NCI-H524 treated with DMSO at 0.1 percent for 48 hours (cell line): ENCODE data around the gene EEFSEC.

Experiments used
- DNase-seq: peaks from one replicate; lab custom pipeline; 2025; lab: John Stamatoyannopoulos, UW

EEFSEC gene

DNA sequence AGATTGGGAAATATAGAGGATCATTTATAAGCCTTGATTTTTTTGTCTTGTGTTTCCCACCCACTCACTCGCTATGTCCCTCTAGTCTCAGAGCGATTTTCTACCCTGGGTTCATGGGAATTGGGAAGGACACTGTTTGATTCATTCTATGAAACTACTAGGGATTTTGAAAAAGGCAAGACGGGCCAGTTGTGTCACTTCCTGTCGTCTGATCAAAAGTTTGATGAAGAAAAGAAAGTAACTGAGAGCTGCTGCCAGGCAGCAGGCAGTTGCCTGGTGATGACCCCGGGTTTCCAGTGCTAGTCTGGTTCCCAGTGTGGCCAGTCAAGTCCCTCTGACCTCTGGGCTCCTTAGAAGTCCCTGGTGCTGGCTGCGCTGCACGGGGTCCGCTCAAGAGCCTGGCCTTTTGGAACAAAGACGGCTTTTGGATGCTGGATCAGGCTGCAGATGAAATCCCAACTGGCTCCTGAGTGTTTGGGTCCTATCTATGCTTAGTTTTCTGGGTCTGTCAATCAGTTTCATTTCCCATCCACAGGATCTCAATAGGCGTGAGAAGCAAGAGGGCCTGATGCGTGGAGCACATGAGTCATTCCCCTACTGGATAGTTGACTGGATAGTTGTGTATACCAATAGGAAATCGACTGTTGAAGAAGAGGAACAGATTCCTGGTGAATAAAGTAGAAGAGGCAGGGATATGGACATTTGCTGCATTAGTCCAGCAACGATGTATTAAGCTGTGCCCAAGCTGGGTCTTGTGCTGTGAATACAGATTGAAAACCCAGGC, 89.7 kb downstream of the EEFSEC start:
- DNase-seq, result no peak

DNA sequence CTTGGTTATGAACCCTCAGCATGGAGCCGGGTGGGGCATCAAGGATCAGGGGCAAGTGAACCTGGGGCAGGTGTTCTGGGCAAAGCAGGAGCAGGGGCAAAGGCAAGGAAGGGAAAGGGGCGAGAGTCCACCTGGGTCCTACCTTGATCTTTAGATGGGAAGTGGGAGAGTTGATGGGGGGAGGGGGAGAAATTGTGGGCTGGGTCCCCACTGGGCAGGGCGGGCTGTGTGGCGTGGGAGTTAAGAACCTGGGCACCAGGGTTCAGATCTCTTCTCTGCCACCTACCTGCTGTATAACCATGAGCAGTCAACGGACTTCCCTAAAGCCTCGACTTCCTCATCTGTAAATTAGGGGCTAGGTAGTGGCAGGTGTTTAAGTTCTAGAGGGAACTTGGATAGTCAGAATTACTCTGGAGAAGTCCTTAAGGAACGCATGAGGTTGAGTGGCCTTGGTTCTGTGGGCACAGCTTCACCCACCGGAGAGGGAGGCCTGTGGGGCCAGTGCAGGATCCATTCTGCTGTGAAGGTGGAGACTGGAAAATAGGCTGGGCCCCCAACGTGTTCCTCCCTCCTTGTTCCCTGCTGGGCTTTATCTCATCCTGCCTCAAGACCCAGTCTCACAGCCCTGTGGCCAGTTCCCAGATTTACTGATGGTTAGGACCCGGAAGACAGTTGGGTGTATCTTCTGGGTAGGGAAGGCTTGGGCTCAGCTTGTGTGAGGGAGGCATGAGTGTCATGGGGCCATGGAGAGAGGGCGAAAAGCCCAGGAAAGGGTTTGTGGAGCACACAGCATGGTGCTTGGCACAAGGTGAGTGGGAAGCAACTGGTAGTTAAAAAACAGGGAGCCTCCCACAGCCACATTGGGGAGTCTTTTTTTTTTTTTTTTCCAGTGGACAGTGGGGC, 90.6 kb downstream of the EEFSEC start:
- DNase-seq, result no peak

DNA sequence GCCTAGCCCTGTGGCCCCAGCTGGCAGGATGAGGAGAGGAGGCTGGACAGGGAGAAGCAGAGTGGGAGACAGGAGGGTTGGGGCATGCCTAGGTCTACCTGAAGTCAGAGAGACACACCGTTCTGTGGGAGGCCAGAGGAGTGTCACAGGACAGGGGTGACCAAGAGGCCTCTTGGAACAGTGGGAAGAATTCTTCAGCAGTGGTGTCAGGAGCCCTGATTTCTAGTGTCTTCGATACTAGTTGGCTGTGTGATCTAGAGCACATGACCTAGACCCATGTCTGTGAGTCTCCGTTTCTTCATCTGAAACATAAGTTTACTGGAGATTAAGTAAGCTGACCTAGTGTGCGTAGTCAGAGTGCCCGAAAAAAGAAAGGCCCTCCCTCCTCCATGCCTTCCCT, 92.2 kb downstream of the EEFSEC start:
- DNase-seq, result no peak

DNA sequence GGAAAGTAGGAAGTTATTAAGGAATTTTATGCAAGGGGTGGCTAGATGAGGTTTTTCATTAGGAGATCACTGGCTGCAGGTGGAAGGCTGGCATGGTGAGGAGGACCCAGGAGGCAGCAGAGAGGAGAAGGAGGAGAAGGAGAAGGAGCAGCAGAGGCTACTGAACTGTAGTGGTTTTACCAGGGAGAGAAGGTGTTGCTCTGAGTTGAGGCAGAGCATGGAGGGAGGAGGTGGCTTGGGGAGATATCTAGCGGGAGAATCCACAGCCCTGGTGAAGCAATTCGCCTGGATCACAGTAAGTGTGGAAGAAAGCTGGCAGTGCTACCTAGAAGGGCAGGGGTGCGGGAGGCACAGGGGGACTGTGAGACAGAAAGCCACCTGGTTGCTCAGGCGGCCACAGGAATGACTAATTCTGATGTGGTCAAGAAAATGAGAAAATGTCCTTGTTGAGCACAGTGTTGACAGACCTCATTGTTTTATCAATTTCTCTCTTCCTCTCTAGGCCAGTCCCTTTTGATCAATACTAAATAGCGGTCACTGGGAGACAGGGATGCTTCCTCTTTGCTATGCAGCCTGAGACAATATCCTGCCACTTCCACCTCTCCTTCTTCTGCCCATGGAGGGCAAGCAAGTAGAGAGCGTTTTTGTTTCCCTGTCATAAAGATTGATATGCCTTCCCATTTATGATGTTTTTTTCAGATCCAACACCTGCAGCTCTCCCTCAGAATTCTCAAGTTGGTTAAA, 94.6 kb downstream of the EEFSEC start:
- DNase-seq, result no peak

DNA sequence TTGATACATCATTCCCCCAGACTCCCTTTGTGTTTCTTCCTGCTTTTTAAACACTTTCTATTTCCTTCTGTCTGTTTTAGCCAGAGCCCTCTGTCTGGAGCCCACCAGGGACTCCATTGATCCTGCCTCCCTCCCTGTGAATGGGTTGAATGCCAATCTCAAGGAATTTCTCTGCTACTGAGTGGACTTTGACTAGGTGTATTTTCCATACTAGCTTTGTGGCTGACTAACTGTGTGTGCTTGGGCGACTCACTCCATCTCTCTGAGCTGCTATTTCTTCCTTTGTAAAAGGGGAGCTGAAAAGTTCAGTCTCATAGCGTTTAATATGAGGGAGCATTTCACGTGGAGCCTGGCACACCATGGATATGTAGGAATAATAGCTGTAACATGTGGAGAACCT, 98.8 kb downstream of the EEFSEC start:
- DNase-seq, result no peak

DNA sequence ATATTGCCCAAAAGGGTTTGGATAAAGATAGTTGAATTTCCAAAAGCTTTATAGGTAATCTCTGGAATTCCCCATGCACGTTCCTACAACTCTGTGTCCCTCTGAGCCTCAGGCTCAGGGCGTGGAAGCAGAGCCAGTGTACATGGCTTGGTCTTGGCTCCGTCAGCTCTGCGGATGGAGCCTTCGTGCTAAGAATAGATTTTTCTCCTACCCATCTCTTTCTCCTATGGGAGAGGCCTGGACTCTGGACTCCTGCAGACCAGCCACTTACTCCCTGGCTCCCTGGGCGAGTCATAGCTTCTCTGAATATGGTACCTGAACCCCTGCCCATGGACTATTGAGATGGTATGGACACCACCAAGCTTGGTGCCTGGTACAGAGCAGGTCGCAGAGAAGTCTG, 99.9 kb downstream of the EEFSEC start:
- no peak for DNase-seq

DNA sequence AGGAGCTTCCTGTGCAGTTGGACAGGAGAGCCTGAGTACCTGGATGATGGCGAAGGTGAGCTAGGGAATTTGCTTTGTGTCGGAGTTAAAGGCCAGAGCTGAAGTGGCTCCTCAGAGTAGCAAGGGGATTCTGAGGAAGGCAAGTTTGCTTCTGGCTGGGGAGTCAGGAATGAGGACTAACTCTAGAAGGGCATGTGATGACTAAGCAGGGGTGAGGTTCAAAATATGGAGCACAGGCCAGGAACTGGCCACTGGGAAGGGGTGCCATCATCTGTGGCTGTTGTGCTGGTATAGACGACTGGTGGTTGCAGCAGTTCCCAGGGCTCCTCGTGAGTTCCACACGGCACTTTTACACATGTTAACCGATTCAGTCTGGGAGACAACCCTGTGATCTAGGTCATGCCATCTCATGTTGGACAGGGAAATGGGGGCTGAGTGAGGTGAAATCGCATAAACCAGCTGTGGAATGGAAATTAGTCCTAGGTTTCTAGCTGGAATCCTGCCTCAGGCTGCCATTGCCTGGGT, 100.8 kb downstream of the EEFSEC start:
- no peak for DNase-seq

DNA sequence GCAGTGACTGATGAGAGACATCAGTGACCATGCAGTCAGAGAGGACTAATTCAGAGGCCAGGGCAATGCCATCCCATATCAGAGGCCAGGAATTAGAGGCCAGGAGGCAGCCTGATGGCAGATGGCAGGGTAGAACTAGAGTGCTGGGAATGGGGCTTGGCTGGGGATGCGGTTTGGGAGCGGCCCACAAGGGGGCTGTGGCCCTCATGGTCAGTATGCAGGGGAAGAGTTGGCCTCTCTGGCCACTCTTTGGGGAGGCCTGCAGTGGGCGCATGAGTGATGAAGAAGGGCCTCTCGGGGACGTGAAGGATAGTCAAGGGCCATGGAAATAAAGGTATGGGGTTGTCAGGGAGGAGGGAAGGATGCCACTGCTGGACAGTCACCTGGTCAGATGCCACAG, 101.7 kb downstream of the EEFSEC start:
- no peak for DNase-seq

DNA sequence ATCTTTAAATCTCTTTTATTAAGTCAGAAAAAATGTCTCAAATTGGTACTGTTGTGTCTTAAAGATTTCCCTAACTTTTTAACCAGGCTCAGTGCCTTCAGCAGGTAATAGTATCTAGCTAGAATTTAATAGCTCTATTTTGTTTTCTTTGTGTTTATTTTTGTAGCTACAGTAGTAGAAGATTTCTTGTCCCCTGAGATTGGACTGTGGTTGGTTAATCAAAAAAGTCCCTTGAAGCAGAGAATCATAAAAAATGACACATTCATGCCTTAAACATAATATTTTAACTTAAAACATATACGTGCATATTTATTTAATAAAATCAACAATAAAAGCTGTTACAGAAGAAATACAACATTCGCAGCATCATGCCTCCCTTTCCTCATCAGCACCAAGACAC, 102.8 kb downstream of the EEFSEC start:
- DNase-seq, result no peak

DNA sequence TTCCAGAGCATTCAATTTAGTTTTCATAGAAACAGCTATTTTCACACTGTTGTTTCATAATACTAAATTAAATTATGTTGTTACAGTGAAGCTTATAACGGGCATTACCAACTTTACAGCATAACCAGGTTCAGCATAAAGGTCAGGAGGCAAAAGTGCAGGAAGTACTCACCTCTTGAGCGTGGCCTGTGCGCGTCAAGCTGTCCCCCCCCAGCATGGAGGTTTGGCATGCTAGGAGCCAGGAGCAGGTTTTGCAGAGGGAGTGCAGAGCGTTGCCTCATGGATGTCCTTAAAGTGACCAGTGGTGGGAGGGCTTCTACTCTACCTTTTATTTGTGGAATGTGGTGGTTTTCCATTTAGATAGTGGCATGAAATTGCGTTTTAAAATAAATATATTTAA, 104.4 kb downstream of the EEFSEC start:
- no peak for DNase-seq

DNA sequence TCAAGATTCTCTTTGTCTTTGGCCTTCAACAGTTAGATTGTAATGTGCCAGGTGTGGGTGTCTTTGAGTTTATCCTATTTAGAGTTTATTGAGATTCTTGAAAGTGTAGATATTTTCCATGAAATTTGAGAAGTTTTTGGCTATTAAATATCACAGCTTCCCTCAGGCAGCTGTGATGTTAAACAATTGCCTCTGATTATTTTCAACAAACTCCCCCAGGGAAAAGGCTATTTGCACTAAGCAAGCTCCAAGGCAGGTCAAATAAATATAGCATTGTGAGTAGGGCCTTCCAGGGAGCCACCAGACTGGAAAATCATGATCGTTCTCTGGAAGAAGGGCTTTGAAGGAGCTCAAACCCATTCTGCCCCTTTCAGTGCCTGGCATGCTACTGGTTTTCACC, 107.0 kb downstream of the EEFSEC start:
- no peak for DNase-seq

DNA sequence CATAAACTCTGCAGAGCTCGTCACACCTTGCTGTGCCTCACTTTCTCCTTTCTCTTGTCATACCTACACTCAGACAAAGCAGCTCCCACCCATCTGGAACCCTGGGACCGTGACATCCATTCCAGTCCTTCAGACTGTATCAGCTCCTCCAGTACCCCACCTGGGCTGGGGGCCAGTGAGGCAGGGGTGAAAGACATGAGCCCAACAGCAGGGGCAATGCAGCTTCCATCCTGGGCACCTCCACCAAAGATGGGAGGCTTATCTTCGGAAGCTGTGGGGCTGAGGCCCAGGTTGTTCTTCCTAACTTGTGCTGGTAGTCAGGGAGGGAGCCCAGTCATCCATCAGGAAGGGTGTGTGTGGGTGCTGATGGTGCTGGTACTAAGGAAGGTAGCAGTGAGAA, 109.2 kb downstream of the EEFSEC start:
- no peak for DNase-seq

DNA sequence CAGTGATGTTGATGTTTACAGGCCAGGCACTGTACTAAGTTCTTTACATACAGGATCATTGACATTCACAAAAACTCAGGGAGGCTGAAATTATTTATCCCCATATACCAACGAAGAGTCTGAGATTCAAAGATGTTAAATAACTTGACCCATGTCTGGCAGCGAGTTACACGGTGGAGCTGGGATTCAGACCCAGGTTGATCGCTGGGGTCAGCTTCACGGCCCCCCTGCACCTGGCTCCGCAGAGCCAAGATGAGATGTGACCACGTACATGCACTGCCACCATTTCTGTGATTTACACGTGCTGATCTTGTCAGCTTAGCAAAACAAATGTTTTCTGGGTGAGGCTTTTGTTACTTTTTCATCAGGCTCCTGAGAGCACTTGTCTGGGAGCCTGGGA, 109.8 kb downstream of the EEFSEC start:
- no peak for DNase-seq

DNA sequence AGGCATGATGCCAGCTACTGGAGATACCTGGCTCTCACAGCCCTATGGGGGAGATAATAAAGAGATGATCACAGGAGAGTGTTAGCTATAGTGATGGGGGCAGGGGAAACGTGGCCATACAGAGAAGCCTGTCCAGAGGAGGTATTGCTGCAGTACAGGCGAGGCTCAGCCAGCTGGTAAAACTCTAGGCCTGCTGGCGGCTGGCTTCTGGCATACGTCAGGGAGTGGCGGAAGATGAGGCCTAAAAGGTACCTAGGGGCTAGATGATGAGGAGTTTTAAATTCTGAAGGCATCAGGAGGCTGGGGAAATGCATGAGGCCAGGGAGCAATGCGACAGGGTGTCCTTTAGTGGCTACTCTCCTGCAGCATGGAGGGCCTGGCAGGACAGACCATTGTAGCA, 110.7 kb downstream of the EEFSEC start:
- DNase-seq, result no peak

DNA sequence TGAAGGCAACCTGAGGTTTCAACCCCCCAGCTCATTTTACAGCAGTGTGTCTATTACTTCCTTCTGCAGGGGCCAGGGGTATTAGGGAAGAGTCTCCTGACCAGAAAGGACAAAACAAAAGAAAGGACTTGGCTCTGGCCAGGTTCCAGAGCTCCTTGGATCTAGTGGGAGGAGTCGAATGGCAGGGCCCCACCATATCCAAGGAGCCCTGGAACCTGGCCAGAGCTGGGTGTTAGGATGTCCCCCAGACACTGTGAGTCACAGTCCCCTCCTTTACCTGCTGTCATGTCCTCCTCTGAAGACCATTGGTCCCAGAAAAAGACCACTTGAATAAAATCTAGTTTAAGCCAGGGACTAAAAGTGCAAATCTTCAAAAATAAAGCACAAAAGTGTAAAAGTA, 113.2 kb downstream of the EEFSEC start:
- no peak for DNase-seq

DNA sequence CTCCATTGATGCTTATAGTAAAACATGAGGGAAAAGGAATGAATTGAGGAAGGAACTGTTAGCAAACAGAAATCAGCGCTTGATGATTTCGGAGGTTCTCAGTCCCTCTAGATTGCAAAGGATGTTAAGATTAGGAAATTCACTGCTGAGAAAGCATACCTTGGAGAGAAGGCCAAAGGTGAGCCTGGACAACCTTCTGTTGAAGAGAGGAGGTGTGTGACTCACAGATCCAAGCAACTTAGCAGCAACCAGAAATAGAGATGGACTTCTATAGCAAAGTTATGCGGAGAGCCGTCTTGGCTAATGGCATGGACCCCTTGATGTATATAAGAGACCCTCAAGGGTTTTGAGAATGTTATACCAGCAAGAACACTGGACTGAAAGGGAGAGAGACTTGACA, 114.3 kb downstream of the EEFSEC start:
- DNase-seq, result no peak

DNA sequence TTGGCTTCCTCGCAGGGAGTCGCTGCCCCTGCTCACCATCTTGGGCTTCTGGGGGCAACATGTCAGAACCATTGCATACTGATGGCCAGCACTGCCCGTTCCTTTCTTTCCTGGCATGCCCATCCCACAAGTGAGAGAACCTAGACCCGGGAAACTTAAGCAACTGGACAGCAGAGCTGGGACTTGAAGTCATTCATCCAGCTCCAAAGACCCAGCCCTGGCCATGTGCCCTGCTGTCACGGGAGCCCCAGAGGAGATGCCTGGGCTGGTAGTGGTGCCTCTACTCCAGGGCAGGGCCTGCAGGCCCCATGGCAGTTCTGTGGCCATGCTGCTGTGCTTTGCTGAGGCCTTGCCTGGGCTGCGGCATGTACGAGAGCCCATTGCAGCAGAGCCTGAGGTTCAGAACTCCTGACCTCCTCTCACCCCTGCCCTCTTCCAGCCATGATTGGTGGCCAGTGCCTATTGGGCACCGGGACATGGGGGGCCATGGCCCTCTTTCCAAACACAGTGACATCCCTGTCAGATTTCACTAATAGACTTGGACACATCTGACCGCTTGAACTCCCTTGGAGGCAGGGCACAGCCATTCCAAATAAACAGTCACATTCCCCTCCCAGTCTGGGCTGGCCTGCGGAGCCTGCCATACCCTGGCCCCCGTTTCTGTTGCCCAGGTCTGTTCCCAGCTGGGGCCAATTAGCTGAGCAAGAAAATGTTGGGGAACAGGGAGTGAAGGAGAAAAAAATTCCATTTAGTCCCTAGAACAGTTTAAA, 115.9 kb downstream of the EEFSEC start:
- DNase-seq, result no peak

DNA sequence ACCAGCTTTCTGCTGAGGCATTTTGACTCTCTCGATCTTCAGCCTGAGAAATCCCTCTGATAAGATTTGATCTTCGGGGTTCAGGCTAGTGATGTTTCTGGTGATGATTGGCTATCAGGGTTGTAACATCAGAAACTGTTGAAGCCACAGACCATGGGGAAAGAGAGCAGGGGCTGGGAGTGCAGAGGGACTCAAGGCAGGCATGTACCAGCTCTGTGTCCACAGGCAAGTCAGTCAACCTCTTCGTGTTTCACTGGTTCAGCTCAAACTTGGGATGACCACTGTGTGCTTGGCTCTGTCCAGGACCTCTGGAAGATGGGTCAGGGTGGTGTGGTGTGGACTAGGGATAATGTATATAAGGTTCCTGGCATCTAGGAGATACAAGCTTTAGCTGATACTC, 116.5 kb downstream of the EEFSEC start:
- no peak for DNase-seq

DNA sequence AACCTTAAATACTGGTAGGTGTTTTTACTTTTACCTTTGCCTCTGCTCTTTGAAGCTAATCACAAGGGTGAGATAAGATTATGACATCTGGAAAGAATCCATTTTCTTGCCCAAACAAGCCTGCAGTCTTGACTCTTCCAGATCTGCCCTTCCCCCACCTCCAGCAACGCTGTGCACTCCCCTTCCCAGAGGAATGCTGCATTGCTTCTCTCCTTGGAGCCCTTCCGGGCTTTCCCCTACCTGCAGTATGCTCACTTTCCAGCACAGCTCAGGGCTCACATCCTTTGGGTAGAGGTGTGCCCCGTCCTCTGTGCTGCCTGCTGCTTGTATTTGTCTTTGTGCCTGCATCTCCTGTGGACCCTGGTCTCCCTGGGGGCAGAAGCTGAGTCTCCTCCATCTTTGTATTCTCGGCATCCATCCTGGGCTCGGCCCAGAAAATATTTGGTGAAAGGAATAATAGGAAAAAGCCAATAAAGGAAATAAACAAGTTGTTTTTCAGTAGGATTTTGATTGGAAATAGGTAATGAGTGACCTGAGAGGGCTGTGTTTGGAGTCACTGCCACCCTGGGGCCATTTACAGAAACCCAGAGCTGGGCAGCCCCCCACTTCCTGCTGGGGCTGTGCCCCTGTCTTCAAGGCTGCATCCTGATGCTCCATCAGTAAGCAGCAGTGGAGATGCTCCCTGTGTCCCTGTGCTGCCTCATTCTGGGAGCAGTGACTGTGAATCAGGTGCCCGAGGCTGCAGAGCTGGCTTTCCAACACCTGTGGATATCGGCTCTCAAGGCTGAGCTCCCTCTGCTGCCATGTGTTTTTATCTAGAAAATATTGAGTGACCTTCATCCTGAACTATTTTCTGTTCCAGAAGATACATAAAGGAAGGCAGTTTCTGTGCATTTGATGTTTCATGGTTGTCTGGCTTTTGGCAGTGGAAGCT, 117.5 kb downstream of the EEFSEC start:
- no peak for DNase-seq

DNA sequence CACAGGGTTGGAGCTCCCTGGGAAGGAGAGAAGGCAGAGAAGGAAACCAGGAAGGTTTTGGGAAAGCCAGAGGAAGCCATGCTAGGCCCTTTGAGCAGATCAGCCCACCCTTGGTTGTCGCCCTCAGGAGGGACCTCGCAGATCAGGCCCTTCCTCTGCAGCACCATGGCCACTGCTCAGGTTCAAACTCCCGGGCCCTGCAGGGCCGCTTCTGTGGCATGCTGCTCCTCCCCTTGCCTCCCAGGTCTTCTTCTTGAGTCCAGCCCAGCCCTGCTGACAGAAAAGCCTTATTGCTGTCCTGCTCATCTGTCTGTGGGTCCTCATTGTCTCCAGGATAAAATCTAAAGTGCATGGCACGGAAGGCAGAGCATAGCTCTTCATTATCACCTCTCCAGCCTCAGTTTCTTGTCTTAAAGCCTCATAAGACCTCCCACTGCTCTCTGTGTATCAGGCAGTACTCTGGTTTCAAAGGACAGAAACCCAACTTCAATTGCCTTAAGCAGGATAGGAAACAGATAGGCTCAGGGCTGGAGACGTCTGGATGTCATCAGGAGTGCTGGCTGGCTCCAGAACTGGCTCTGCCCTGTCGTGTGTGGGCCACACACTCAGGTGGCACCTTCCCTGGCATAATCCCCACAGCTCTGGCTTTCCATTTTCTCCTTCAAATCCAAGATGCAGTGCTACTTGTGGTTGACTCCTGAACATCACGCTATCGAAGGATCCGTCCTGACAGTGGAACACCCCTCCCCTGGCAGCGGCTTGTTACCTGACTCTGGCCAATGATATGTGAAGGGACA, 118.5 kb downstream of the EEFSEC start:
- DNase-seq, result no peak
